CD4-positive, alpha-beta T cell treated with Interleukin-6 at 100 ng/mL for 8 hours (primary cell): Measurements from ENCODE around the gene TMPRSS13.
"Not testable (repeated sequence)": the region's sequence is repeated elsewhere in the genome, so short reads cannot be mapped to it uniquely, and the experiment has no call there.

Source experiments
- DNase-seq: peaks from one replicate; pipeline ENCODE4 v3.0.0-alpha.2; 2020; ENCODE audit warnings: mixed read lengths, low spot score

Gene TMPRSS13

GRCh38 chr11:117929916-117930570 lies 841 bp upstream of the TMPRSS13 start:
- DNase-seq: no peak

- no peak for DNase-seq
Measured at GRCh38 chr11:117928446-117929141, 608 bp downstream of the TMPRSS13 start.

GRCh38 chr11:117927926-117928325 lies 1.3 kb downstream of the TMPRSS13 start:
- no peak for DNase-seq

GRCh38 chr11:117926166-117926565 lies 3.0 kb downstream of the TMPRSS13 start:
- DNase-seq: not testable (repeated sequence)

GRCh38 chr11:117925198-117925925 lies 3.8 kb downstream of the TMPRSS13 start:
- DNase-seq: no peak

- DNase-seq: no peak
Measured at GRCh38 chr11:117924631-117925170, 4.5 kb downstream of the TMPRSS13 start.

- no peak for DNase-seq
Measured at GRCh38 chr11:117923773-117924172, 5.4 kb downstream of the TMPRSS13 start.

- DNase-seq: no peak
Measured at GRCh38 chr11:117923275-117923674, 5.9 kb downstream of the TMPRSS13 start.

- DNase-seq: no peak
Measured at GRCh38 chr11:117921893-117922292, 7.3 kb downstream of the TMPRSS13 start.

GRCh38 chr11:117921456-117921855 lies 7.7 kb downstream of the TMPRSS13 start:
- DNase-seq: no peak

- DNase-seq: no peak
Measured at GRCh38 chr11:117919781-117920221, 9.4 kb downstream of the TMPRSS13 start.

- DNase-seq: no peak
Measured at GRCh38 chr11:117919341-117919740, 9.9 kb downstream of the TMPRSS13 start.

- DNase-seq: no peak
Measured at GRCh38 chr11:117918366-117919255, 10.6 kb downstream of the TMPRSS13 start.

- no peak for DNase-seq
Measured at GRCh38 chr11:117917591-117918151, 11.5 kb downstream of the TMPRSS13 start.

GRCh38 chr11:117916956-117917355 lies 12.2 kb downstream of the TMPRSS13 start:
- no peak for DNase-seq

- no peak for DNase-seq
Measured at GRCh38 chr11:117915672-117916235, 13.4 kb downstream of the TMPRSS13 start.

GRCh38 chr11:117914991-117915618 lies 14.1 kb downstream of the TMPRSS13 start:
- no peak for DNase-seq

GRCh38 chr11:117914398-117914761 lies 14.8 kb downstream of the TMPRSS13 start:
- DNase-seq: no peak

- DNase-seq: no peak
Measured at GRCh38 chr11:117913736-117914397, 15.3 kb downstream of the TMPRSS13 start.

GRCh38 chr11:117912497-117912896 lies 16.7 kb downstream of the TMPRSS13 start:
- DNase-seq: no peak
